Stimulated activated CD8-positive, alpha-beta memory T cell treated with anti-CD3 and anti-CD28 coated beads, Interleukin-4, amount 100 ng/mL, for 48 hours (primary cell): Measurements from ENCODE around the gene NECTIN3.

ENCODE experiments used
- DNase-seq: peaks from one replicate; pipeline ENCODE4 v3.0.0-alpha.2; 2020

Gene NECTIN3

DNA sequence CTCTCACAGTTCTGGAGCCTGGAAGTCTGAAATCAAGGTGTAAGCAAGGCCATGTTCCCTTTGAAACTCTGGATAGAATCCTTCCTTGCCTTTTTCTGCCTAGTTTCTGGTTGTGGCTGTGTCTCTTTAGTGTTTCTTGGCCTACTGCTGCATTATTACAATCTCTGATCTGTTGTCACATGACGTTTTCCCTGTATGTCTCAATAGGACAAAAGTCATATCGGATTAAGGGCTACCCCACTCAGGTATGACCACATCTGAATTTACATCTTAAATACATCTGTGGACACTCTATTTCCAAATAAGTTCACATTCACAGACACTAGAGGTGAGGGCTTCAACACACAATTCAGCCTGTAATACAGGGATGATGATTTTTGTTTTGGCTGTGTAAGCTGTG, 13.3 kb downstream of the NECTIN3 start:
- DNase-seq = no peak

DNA sequence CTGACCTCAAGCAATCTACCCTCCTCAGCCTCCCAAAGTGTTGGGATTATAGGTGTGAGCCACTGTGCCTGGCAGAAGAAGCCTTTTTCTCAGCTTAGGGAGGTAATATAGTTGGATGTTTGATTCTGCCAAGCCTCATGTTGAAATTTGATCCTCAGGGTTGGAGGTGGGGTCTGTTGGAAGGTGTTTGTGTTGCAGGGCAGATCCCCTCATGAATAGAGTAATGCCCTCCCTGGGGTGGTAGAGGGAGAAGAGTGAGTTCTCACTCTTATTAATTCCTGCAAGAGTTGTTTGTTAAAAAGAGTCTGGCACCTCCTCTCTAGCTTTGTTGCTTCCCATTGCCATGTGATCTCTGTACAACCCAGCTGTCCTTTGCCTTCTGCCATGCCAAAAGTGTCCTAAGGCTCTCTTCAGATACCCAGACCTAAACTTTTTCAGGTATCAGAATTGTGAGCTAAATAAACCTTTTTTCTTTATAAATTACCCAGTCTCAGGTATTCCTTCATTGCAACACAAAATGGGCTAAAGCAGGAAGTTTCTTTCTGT, 16.4 kb downstream of the NECTIN3 start:
- DNase-seq = no peak

DNA sequence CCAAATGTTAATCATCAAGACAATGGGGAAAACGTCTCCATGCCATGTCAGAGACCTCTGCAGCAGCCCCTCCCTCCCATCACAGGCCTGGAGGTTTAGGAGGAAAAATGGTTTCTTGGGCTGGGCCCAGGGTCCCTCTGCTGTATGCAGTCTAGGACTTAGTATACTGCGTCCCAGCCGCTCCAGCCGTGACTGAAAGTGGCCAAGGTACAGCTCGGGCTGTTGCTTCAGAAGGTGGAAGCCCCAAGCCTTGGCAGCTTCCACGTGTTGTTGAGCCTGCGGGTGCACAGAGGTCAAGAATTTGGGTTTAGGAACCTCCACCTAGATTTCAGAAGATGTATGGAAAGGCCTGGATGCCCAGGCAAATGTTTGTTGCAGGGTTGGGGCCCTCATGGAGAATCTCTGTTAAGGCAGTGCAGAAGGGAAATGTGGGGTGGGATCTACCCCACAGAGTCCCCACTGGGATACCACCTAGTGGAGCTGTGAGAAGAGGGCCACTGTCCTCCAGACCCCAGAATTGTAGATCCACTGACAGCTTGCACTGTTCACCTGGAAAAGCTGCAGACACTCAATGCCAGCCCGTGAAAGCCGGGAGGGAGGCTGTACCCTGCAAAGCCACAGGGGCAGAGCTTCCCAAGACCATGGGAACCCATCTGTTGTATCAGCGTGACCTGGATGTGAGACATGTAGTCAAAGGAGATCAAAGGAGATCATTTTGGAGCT, 25.0 kb downstream of the NECTIN3 start:
- no peak for DNase-seq

- no peak for DNase-seq
Measured at GRCh38 chr3:111103807-111104206, 32.2 kb downstream of the NECTIN3 start.

DNA sequence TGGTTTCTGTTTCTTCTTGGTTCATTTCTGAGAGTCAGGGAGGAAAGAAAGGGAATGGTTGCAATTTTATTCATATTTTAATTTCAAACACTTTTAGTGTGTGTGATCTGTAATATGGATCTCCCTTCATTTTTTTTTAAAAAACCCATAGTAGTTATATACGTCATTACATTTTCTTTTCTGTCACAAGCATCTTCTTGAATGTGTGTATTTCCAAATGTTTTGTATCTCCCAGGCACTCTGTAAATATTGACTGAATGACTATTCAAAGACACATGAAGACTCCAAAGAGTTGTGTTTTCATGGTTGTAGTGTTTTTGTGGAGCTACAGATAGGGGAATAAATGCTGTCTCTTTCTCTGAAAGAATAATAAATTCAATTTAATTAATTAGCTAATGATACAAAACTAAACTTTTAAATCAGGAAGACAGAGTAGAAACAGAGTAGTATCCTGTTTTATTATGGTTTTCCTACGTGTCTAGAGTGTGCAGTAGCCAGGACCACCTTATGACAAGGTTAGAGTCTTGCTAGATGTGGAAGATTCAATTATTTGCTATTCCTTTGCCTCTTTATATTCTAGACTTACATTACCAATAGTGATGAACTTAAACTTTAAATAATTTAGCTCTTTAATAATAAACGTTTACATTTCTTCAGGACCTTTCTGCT, 35.5 kb downstream of the NECTIN3 start:
- DNase-seq = no peak

- DNase-seq = no peak
Measured at GRCh38 chr3:111107662-111108035, 36.0 kb downstream of the NECTIN3 start.

GRCh38 chr3:111112913-111113312, 41.3 kb downstream of the NECTIN3 start:
- no peak for DNase-seq

- no peak for DNase-seq
Measured at GRCh38 chr3:111128884-111129283, 57.3 kb downstream of the NECTIN3 start.

GRCh38 chr3:111130827-111131226, 59.2 kb downstream of the NECTIN3 start:
- DNase-seq = no peak

DNA sequence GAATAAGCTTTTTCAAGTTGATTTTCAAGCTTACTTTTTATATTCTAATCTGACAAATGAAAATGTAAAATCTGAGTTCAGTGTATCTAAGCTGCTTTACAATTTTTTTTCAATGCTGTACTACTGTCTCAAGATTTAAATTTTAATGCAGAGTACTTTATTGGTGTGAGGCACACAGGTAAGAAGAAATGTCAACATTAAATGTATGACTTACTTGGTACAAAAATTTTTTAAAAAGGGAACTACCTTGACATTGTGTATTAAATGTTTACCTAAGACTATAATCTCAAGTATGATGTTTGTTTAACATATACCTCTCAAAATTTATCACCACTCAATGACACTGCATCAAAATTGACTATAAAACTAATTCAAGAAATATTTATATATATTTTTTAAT, 62.7 kb downstream of the NECTIN3 start:
- DNase-seq = no peak

- DNase-seq = no peak
Measured at GRCh38 chr3:111151438-111151837, 79.8 kb downstream of the NECTIN3 start.

DNA sequence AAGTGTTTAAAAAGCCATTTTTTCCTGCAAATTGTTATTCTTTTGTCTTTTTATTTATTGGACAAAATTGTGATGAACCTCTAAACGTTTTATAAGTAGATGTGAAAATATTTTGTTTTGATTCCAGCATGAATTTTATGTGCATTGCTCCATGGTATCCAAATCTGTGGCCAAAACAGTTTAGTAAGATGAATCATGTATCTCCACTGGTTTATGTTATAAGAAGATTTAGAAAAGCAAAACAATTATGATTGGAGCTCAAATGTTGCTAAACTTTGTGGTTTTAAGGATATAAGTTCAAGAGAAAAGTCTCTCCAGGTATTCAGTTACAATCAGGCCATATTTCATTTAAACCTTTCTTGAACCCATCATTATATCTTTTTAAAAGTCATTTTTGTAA, 80.9 kb downstream of the NECTIN3 start:
- DNase-seq = no peak

GRCh38 chr3:111156517-111156916, 84.9 kb downstream of the NECTIN3 start:
- no peak for DNase-seq

- DNase-seq = no peak
Measured at GRCh38 chr3:111159391-111159790, 87.8 kb downstream of the NECTIN3 start.

- DNase-seq = no peak
Measured at GRCh38 chr3:111164621-111165020, 93.0 kb downstream of the NECTIN3 start.

GRCh38 chr3:111165411-111165810, 93.8 kb downstream of the NECTIN3 start:
- no peak for DNase-seq

DNA sequence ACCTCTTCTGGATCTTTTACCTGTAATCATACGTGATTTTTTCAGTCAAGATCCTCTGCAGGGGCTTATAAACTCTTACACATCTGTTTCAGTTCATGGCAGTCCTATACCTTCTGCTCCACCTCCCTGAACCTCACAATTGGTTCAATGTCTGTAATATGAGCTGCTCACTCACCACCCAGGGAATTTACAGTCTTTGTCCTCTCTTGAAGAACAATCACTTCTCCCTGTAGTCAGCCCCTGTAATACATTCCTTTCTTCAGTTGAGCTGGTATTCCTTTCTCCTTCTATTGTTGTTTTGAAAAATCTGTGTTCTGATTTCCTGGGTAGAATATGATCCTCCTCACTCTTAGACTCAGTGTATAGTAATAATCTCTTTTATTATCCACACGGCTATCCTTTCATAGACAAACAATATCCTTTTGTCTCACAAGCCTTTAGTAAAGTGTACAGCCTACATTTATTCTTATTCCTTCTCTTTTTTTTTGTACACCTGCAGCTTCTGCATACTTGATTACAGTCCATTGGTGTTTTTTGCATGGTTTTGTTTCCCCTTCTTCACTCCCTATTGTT, 101.8 kb downstream of the NECTIN3 start:
- no peak for DNase-seq

GRCh38 chr3:111173906-111174305, 102.3 kb downstream of the NECTIN3 start:
- no peak for DNase-seq

- no peak for DNase-seq
Measured at GRCh38 chr3:111190518-111190917, 118.9 kb downstream of the NECTIN3 start.

GRCh38 chr3:111193472-111193871, 121.9 kb downstream of the NECTIN3 start:
- DNase-seq = no peak

- no peak for DNase-seq
Measured at GRCh38 chr3:111194048-111194447, 122.4 kb downstream of the NECTIN3 start.

GRCh38 chr3:111197485-111197884, 125.9 kb downstream of the NECTIN3 start:
- no peak for DNase-seq

DNA sequence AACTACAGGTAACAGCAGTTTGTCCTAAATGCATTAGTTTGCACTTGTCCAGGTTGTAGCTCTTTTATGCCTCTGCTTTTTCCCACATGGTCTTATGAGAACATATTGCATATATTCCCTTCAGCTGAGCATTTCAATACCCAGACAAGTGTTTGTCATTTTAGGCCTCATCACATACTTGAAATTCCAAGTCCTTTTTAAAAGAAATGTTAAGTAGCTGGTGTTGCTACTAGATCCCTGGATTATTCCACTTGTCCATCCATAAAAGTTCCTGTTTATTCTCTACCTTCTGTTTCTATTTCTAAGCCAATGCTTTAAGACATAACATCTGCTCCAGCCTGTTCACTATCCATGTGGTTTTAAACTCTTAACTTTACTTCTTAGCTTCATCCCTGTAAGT, 128.4 kb downstream of the NECTIN3 start:
- no peak for DNase-seq
